Measurements from ENCODE around the gene PRSS57.
"Not testable (repeated sequence)": the region's sequence is repeated elsewhere in the genome, so short reads cannot be mapped to it uniquely, and the experiment has no call there.

PRSS57 gene

DNA sequence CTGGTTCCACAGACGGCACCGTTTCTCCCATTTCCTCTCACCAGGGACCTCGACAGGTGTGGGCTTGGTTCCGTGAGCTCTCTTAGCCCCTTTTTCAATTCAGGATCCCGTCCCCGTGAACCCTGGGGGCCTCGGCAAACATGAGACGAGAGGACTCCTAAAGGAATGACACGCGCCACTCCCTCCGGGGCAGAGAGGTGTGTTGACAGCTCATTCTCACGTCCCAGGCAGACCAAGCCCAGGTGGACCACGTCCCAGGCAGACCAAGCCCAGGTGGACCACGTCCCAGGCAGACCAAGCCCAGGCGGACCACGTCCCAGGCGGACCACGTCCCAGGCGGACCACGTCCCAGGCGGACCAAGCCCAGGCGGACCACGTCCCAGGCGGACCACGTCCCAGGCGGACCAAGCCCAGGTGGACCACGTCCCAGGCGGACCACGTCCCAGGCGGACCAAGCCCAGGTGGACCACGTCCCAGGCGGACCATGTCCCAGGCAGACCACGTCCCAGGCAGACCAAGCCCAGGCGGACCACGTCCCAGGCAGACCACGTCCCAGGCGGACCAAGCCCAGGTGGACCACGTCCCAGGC, 28.2 kb downstream of the PRSS57 start:
- DNase-seq, result not testable (repeated sequence)

DNA sequence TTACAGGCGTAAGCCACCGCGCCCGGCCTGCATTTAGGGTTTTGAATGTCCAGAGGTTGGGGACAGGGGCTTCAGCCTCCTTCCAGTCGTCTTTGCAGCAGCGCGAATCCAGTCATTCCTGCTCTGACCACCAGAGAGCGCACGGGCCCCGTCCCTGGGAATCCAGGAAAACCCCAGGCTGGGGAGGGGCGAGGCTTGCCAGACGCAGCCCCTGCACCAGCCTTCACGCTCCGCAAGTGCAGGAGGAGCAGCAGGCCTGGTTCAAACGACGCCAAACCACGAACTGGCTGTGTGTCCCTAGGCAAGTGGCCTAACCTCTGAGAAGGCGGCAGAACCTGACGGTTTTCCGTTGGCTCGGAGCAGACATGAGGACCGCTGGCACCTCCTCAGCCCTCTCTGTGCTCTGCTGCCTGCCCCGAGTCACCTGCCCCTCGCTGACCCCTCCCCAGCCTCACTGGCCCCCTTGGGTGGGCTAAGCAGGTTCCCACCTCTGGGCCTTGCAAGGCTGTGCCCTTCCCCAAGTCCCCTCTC, 30.3 kb downstream of the PRSS57 start:
- peak; percentile 79 for DNase-seq

DNA sequence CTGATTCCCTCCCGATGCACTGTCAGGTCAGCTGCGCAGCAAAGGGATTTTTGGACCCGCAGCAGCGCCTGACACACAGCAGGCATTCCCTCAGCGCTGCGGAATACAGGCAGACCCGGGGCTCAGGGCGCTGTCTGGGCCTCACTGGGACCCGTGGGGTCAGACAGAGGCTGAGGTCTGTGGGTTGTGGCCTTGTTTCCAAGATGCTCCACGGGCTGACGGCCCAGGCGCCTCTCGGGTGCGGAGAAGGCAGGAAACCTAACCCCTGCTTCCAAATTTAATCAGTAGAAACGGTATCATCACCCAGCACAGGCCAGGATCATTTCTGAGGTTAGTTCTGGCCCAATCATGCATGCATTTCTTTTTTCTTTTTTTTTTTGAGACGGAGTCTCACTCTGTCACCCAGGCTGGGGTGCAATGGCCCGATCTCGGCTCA, 31.6 kb downstream of the PRSS57 start:
- DNase-seq, result no peak

DNA sequence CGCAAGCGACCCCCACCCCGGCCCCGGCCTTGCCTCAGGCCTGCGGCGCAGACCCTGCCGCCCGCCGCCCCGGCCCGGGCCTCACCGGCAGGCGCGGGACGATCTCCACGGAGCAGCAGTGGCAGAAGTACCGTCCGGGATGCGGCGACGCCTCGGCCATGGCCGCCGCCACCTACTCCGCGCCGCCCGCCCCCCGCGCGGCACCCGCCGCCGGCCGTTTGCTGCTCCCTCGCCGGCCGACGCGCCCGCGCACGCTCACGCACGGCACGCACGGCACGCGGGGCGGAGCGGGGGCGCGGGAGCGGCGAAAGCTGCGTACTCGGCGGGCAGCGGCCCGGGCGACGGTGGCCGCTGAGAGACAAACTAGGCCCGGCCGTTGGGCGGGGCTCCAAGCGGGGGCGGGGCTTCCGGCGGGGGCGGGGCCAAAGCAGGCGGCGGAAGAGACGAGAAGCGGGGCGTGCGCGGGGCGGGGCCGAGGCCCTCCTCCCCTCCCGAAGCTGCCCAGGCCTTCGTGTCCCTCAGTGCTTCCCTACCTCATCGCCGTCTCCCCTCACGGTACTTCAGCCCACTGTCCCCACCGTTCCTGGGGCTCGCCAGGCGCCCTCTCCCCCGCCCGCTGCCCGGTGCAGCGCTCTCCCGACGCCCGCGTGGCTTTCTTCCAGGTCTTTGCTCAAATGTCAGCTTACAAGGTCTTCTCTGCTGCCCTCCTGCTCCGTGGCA, 32.1 kb downstream of the PRSS57 start, which contains the start of gene RNF126:
TSS of gene RNF126 (minus strand) at position 253 of the 720 bp plus-strand sequence. CDS start at position 160, 93 bp downstream.
- peak; percentile 95 for DNase-seq

DNA sequence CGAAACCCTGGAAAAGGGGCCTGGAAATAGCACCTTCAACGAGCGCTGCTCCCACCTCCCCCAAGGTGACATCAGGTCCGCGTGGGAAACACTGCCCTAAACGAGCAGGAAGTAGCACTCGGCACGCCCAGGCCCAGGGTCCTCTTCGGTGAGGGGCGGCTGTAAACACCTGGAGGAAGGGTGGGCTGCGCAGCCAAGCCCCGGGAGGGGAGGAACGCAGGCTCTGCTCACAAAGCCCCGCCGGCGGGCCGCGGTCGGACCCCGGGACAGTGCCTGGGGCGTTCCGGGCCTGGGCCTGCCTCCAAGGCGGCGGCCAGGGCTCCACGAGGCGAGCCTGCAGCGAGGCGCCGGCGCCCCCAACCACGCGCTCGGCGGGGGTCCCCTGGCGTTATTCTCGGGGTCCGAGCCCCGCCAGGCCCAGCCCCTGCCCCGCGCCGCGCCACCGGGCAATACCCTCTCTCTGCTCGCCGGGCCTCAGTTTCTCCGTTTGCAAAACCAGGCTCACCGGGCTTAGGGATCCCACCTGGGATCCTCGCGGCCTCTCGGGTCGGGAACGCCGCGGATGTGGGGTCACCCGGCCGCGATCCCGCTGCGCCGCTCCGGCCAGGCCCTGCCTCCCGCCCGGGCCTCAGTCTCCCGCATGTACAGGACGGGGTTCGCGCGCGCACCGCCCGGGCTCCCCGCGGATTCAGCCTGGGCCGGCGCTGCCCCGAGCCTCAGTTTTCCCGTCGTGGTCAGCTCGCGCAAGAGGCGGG, 32.9 kb downstream of the PRSS57 start:
- peak; percentile 73 for DNase-seq

DNA sequence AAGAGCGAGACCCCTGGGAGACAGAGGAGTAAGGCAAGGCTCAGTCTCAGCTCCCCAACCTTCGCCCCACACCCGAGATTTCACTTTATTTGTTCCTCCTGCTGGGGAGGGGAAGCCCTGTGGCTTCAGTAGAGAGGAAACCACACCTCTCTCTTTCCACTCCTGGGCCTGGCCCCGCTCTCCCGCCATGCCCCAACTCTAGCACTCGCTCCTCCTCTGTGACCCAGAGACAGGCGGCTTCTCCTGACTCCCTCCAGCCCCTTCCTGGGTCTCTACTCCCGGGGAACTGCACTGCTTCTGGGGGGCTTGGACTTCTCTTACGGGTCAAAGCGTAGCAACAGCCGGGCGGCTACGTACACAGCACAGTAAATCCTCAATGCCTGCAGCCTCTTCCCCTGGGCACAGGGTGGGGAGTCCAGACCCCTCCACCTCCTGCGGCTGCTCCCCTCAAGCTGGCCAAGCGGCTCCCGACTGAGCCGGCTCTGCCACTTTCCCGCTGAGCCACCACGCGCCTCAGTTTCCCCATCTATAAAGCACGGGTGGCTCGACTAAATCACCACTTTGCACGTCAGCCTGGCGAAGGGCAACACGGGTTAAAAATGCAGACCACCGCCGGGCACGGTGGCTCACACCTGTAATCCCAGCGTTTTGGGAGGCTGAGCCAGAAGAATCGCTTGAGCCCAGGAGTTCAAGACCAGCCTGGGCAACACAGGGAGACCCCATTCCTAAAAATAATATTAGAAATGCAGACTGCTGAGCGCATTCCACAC, 33.6 kb downstream of the PRSS57 start:
- DNase-seq, result peak; percentile 70

DNA sequence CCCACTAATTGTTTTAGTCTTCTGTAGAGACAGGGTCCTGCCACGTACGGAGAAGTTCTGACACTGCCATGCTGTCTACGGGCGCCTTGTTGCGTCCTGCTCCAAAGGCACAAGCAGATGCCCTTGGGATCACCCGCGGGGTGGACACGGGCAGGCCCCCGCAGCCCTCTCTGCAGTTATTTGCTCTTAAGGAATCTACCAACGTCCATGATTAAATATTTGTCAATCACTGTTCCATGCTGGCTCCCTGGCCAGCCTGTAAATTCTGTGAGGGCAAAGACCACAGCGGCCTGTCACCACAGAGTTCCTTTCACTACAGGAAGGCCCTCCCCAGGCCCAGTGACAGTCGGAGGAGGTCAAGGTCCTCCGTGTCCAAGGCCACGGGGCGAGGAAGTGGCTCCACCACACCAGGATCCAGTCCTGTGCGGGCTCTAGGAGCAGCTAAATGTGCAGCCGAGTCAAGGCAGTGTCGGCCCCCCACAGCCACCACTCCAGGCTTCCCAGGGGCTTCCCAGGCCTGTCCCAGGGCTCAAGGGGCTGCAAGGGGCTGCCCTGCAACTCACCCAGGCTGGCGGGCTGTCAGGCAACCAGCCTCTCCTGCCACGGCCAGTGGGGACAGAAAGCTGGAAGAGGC, 34.3 kb downstream of the PRSS57 start:
- no peak for DNase-seq

DNA sequence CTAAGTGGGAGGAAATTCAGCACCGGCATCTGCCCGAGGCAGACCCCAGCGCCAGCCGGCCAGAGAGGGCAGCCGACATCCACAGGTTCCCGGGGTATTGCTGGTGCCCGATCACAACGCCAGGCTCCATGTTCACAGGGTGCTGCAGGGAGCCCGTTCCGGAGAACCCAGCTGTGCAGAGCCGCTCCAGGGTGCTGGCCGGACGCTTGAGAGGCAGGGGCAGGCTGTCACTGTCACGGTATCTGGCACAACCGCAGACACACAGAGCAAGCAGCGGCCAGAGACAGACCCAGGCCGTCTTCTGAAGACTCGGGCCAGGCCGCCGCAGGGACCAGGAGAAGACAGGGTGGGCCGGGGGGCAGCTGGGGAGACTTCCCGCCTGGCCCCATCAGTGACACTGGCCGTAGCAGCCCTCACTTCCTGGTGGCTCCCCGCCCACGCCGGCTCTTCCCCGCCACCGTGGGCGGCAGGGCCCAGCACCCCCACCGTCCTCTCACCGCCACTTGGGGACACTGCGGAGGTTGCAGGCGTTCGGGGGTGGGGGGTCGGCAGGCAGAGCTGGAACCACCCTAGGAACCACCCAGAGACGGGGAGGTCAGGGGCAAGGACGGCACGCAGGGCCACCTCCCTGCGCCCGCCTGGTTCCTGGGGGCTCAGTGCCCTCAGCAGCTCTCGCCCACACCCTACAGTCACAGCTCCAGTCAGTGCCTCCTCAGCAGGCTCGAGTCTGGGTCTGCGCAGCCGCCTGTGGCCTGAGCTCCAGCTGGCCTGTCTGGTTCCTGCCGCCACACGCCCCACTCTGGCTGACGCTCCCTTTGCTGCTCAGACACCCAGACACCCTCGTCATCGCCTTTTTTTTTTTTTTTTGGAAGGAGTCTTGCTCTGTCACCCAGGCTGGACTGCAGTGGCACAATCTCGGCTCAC, 36.1 kb downstream of the PRSS57 start:
- DNase-seq, result no peak

DNA sequence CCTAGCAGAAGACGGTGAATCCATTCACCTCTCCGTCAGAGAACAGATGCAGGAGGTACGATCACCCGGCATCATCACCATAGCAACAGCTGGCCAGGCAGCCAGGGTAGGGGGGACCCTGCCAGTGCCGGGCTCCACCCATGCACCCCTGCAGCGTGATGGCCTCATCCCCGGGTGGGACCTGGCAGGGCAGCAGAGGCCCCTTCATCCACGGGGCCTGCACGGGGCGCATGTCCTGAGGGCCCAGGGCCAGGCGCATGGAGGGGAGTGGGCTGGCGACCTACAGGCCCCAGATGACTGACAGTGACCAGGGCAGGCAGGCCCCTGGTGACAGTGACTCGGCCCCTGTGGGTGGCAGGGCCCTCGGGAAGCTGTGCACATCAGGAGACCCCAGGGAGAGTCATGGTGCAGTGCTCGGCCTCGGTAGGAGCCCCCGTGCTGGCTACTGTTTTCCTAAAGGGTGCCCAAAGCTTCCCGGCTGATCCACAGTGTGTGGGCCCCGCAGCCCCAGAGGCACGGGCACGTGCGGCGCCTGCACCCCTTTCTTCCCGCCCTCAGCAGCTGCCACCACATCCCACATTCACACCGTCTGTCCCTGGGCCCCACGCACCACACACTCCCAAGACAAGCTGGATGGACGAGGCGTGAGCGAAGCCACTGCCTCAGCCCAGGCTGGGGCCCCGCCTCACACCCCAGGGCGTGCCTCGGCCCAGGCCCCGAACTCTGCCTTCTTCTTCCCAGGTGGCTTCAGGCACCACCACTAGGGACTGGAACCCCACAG, 37.0 kb downstream of the PRSS57 start:
- no peak for DNase-seq

DNA sequence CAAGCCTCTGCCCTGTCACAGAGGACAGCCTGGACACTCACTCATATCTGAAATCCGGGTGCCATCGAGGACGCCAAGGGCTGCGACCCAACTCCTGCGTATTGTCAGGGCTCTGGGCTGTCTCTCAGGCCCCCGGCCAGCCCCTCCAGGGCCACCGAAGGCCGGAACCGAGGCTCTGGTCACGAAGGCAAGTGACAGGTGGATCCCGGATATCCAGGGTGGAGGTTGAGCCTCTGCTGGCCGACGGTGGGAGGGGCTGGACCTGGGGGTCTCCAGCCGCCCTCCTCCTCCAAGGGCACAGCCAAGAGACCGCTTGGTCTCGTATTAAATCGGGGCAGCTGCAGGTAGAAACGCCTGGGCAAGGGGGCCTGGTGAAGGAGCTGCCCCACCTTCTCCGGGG, 37.6 kb downstream of the PRSS57 start:
- DNase-seq, result no peak

DNA sequence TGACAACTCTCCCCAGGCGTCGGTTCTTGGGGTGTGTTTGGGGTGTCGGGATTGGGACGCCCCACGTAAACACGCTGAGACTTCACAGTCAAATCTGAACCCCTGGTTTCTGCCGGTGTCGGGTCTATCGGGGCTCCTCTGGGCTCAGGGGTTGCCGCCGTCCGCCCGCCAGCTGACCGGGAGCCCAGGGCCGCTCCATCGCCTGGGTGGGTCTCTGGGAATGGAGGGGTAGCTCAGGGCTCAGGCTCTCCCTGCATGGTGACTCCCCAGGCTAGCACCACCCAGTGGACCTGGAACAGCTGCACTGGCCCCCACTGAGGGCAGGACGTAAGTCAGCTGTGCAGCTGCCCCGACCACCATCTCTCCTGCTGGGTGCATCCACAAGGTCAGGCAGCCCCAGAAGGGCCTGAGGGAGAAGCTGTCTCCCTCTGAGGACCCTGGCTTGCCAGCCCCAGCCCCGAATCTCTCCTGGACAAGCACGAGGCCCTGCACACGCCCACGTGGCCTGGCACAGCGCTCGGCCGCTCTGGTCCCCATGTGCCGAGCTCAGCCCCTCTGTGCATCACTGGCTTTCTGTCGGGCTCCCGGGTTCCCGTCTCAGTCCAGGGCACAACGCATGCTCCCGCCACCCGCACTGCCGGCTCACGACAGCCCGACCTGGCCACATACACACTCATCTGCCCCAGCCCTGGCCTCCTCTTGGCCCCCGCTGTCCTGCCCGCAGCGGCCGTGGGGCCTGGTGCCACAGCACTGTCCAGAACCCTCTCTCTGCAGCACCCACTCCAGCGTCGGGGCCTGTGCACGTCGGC, 38.3 kb downstream of the PRSS57 start:
- no peak for DNase-seq

DNA sequence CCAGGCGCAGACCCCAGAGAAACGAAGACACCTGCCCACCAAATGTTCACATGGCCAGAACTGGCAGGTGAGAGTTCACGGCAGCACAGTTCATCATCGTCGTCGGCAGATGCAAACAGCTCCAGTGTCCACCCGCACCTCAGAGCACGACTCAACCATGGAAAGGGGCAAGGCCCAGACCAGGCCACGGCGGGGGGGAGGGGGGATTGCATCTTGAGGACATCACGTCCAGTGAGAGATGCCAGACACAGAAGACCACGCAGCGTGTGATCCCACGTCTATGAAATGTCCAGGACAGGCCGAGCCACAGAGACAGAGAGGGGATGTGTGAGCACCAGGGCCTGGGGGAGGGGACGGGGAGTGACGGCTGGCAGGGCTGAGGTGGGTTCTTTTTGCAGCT, 39.6 kb downstream of the PRSS57 start:
- DNase-seq, result no peak

DNA sequence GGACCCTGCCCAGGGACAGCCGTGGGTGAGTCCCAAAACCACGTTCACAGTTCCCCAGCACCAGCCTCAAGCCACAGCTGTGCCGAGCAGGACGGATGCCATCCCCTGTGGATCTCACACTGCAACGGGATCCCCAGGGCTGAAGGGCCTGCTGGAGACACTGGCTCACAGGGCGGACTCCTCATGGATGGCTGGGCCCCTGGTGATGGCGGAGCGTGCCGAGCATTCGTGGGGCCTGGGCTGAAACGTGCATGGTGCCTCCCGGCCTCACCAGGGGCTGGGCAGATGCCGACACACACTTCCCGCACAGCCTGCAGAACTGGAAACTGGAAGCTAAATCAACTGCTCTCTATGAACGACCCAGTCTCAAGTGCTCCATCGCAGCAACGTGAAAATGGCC, 41.8 kb downstream of the PRSS57 start:
- no peak for DNase-seq

DNA sequence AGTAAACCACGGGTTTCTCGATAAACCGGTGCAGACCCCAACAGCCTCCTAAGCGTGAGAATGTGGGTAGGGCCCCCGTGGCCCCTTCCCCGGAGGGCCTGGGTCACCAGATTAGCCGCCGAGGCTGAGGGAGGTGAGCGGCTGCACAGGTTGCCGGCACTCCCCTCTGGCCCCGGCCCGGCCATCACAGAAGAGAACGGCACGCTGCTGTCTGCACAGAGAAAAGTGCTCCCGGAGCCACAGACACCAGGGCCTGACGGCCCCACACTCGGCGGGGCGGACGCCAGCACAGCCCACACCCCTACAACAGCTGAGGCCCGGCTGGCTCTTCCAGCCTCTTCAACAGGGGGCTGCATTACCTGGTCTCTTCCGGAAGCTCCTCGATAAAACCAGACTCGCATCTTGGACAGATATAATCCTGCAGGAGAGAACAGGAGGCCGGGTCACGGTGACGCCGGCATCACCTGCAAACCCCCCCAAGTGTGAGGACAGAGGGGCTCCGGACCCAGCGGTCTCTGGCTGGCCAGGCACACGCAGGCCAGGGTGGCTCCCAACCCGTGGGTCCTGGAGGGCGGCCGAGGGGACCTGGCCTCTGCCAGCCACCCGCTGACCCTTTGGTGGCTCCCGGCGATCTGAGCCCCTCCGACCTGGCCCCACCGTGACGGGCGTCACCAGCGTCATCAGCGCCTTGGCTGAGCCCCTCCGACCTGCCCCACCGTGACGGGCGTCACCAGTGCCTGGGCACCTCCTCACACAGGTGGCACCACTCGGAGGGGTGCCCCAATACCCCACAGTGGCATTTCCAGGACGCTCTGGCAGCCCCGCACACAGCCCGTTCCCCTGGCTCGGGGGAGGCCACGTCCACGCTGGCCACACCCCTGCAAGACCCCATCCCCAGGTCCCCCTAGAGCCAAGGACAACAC, 42.5 kb downstream of the PRSS57 start:
- no peak for DNase-seq

DNA sequence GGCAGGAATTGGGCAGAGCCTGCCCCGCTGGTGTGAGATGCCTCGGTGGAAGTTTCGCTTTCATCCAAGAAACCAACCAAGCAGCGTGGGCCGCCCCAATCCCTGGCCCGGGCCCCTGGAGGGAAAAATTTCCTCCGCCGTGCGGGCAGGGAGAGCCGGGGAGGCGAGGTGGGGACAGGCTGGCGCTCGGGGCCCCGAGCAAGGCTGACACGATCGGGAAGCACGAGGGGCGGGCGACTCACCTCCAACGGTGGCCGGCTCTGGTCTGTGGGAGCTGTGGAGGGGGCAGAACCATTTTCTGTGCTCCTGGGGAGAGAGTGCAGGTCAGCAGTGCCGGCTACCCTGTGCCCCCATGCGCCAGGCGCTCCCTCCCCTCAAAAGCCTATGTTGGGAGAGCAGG, 43.3 kb downstream of the PRSS57 start:
- no peak for DNase-seq

DNA sequence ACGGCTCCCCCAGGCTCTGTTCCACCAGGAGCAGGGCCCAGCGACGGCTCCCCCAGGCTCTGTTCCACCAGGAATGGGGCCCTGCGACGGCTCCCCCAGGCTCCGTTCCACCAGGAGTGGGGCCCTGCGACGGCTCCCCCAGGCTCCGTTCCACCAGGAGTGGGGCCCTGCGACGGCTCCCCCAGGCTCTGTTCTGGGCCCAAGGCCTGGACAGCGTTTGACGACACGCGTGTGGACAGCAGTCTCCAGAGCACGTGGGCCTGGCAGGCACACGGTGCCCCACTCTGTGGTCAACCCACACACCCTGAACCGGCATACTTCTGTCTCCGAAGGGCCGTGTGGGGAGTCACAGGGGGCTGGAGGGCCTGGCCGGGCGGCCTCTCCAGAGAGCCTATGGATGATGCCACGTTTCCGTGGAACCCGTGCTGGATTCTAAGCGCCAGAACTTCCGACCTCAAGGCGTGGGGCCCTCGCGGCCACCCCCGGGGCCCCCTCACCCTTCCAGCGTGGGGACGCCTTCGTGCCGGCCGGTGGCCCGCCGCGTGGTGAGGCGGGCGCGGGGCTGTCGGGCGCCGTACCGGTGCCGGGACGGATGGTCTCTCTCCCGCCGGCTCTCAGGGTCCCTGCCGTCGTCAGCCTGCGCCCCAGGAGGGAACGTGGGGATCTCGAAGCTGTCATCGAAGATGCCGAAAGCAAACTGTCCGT, 44.0 kb downstream of the PRSS57 start:
- no peak for DNase-seq

DNA sequence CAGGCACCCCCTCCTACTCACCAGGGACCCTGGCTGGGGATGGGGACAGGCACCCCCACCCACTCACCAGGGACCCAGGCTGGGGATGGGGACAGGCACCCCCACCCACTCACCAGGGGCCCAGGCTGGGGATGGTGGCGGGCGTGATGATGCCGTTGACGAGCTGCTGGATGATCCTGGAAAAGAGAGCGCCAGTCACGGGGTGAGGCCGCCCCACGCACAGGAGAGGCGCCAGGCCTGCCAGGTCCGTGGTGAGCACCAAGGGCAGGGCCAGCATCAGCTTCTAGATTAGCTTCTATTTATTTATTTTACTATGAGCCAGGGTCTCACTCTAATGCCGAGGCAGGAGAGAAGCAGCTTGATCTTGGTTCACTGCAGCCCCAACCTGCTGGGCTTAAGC, 45.1 kb downstream of the PRSS57 start:
- no peak for DNase-seq
